HG03469 (cell line): Measurements from ENCODE around the gene TRIM38.
"Not testable (repeated sequence)": the region's sequence is repeated elsewhere in the genome, so short reads cannot be mapped to it uniquely, and the experiment has no call there.

Experiments
- ATAC-seq: cut with Tn5 transposase; IDR thresholded peaks from one replicate; pipeline ENCODE4 v1.9.1; 2021; ENCODE audit warnings: mild to moderate bottlenecking, moderate library complexity, moderate number of reproducible peaks; ENCODE audit not compliant: unreplicated experiment

TRIM38 gene

GRCh38 chr6:26000366-26001144, 38.0 kb downstream of the TRIM38 start:
- ATAC-seq, result no peak

- no peak for ATAC-seq
Observed at GRCh38 chr6:26003102-26003694, 40.6 kb downstream of the TRIM38 start.

GRCh38 chr6:26006086-26006939, 43.7 kb downstream of the TRIM38 start:
- no peak for ATAC-seq

GRCh38 chr6:26006940-26007305, 44.3 kb downstream of the TRIM38 start:
- ATAC-seq, result not testable (repeated sequence)

GRCh38 chr6:26008470-26008869, 45.9 kb downstream of the TRIM38 start:
- no peak for ATAC-seq

- ATAC-seq, result no peak
Observed at GRCh38 chr6:26009817-26010216, 47.2 kb downstream of the TRIM38 start.

GRCh38 chr6:26012061-26012460, 49.5 kb downstream of the TRIM38 start:
- ATAC-seq, result no peak

GRCh38 chr6:26014386-26014785, 51.8 kb downstream of the TRIM38 start:
- ATAC-seq, result not testable (repeated sequence)

GRCh38 chr6:26016245-26016962, 53.8 kb downstream of the TRIM38 start:
- no peak for ATAC-seq

GRCh38 chr6:26016963-26017631, 54.5 kb downstream of the TRIM38 start:
- ATAC-seq, result no peak

- no peak for ATAC-seq
Observed at GRCh38 chr6:26017632-26017966, 55.0 kb downstream of the TRIM38 start.

- no peak for ATAC-seq
Observed at GRCh38 chr6:26019261-26019830, 56.7 kb downstream of the TRIM38 start.

- ATAC-seq, result no peak
Observed at GRCh38 chr6:26019967-26020328, 57.3 kb downstream of the TRIM38 start.

- ATAC-seq, result peak; percentile 34
Observed at GRCh38 chr6:26020329-26021000, 57.9 kb downstream of the TRIM38 start.

GRCh38 chr6:26021001-26021349, 58.4 kb downstream of the TRIM38 start:
- no peak for ATAC-seq

- ATAC-seq, result peak; percentile 27
Observed at GRCh38 chr6:26021350-26022131, 58.9 kb downstream of the TRIM38 start.

GRCh38 chr6:26022132-26022472, 59.5 kb downstream of the TRIM38 start:
- no peak for ATAC-seq

GRCh38 chr6:26022737-26023136, 60.1 kb downstream of the TRIM38 start:
- ATAC-seq, result no peak

GRCh38 chr6:26024651-26025046, 62.0 kb downstream of the TRIM38 start:
- no peak for ATAC-seq
